SK-N-SH (cell line): ENCODE measurements around the gene RNF126. TPM values are rescaled to one million over a fixed set of nuclear protein-coding genes. Genes with fewer than 3 reads are reported as not detected.

ENCODE experiments used
- CTCF ChIA-PET: fragments of 300-600, 350-600 bp; formaldehyde crosslinking; extraction: SDS; loops from one replicate; lab custom pipeline; 2021; lab: Yijun Ruan, JAX
- POLR2A ChIA-PET: fragments of 350-600 bp; sonication (Branson Sonifier 250); formaldehyde crosslinking; extraction: SDS; loops from one replicate; lab custom pipeline; 2020; ENCODE audit warnings: antibody characterized with exemption, inconsistent platforms; lab: Yijun Ruan, JAX
- DNase-seq: peaks from one replicate; pipeline ENCODE4 v3.0.0; 2012
- H2AFZ ChIP-seq: fragments of 200-600 bp; sonication (generic); 2 replicates; pipeline ENCODE4 v1.8.1; 2016; ENCODE audit warnings: antibody characterized with exemption, mild to moderate bottlenecking, low read depth
- H3F3A ChIP-seq: fragments of 200-600 bp; sonication (generic); replicated peaks from 2 replicates; pipeline ENCODE3; 2016; ENCODE audit warnings: antibody characterized with exemption, mild to moderate bottlenecking; ENCODE audit not compliant: insufficient read depth
- H3K27ac ChIP-seq, 2 experiments: fragments of 200-500 bp in 1 of 2; fragments of 200-600 bp in 1 of 2; sonication (Bioruptor generic) in 1 of 2; sonication (generic), shearing (Covaris generic) in 1 of 2; 2 replicates each; pipeline versions ENCODE4 v1.5.1 to v1.6.1; 2014 to 2016; ENCODE audit warnings: low read depth in 2 of 2, inconsistent platforms in 1 of 2, low read length in 1 of 2, mild to moderate bottlenecking in 1 of 2, mixed read lengths in 1 of 2
- H3K27me3 ChIP-seq: fragments of 200-600 bp; sonication (generic), shearing (Covaris generic); 2 replicates; pipeline ENCODE4 v1.6.1; 2016; ENCODE audit warnings: mixed run types; ENCODE audit not compliant: insufficient read depth
- H3K36me3 ChIP-seq, 2 experiments: fragments of 200-500 bp in 1 of 2; fragments of 200-600 bp in 1 of 2; sonication (Bioruptor generic) in 1 of 2; sonication (generic) in 1 of 2; replicated peaks in 1 of 2; 2 replicates each; pipeline versions ENCODE3 to v1.5.1; 2014 to 2016; ENCODE audit warnings: low read length in 1 of 2, mild to moderate bottlenecking in 1 of 2; ENCODE audit not compliant: insufficient read depth in 2 of 2, control insufficient read depth in 1 of 2
- H3K4me1 ChIP-seq, 2 experiments: fragments of 200-500 bp in 1 of 2; fragments of 200-600 bp in 1 of 2; sonication (Bioruptor generic) in 1 of 2; sonication (generic), shearing (Covaris generic) in 1 of 2; 2 replicates each; pipeline versions ENCODE4 v1.5.1 to v1.6.1; 2014 to 2016; ENCODE audit warnings: low read depth in 1 of 2, low read length in 1 of 2, mixed run types in 1 of 2; ENCODE audit not compliant: insufficient read depth in 2 of 2, control insufficient read depth in 1 of 2
- H3K4me2 ChIP-seq: fragments of 200-600 bp; sonication (generic), shearing (Covaris generic); 2 replicates; pipeline ENCODE4 v1.6.1; 2017; ENCODE audit warnings: mixed run types
- H3K4me3 ChIP-seq, 2 experiments: fragments of 200-500 bp in 1 of 2; fragments of 200-600 bp in 1 of 2; sonication (Bioruptor generic) in 1 of 2; sonication (generic), shearing (Covaris generic) in 1 of 2; 2 replicates each; pipeline versions ENCODE4 v1.5.1 to v1.8.1; 2014 to 2016; ENCODE audit warnings: low read depth in 2 of 2, inconsistent platforms in 1 of 2, low read length in 1 of 2, mild to moderate bottlenecking in 1 of 2, mixed read lengths in 1 of 2, moderate library complexity in 1 of 2
- H3K79me2 ChIP-seq: fragments of 200-600 bp; sonication (generic); 2 replicates; pipeline ENCODE4 v1.8.1; 2017; ENCODE audit warnings: mild to moderate bottlenecking; ENCODE audit not compliant: insufficient read depth
- H3K9ac ChIP-seq: fragments of 200-600 bp; sonication (generic); 2 replicates; pipeline ENCODE4 v1.6.1; 2017; ENCODE audit warnings: mixed run types
- H3K9me2 ChIP-seq: fragments of 200-600 bp; sonication (generic); 2 replicates; pipeline ENCODE4 v1.6.1; 2017; ENCODE audit warnings: mixed run types
- H3K9me3 ChIP-seq: fragments of 200-600 bp; sonication (generic); 2 replicates; pipeline ENCODE4 v1.6.1; 2017; ENCODE audit warnings: mixed run types, mild to moderate bottlenecking, moderate library complexity
- H4K20me1 ChIP-seq: fragments of 200-600 bp; sonication (generic); 2 replicates; pipeline ENCODE4 v1.6.1; 2017; ENCODE audit warnings: mild to moderate bottlenecking, mixed run types; ENCODE audit not compliant: insufficient read depth
- FOSL2 ChIP-seq: IDR thresholded peaks from 2 replicates; pipeline ENCODE4 v1.4.0; 2012; ENCODE audit warnings: low read depth, mild to moderate bottlenecking, moderate library complexity, borderline replicate concordance
- FOXJ3 ChIP-seq: sonication (generic); formaldehyde crosslinking; IDR thresholded peaks from 2 replicates; pipeline ENCODE4 v1.5.1; 2020; ENCODE audit warnings: mild to moderate bottlenecking, missing genetic modification reagents
- FOXM1 ChIP-seq: IDR thresholded peaks from 2 replicates; pipeline ENCODE4 v1.4.0; 2012; ENCODE audit warnings: low read depth, mild to moderate bottlenecking
- GABPA ChIP-seq: IDR thresholded peaks from 2 replicates; pipeline ENCODE4 v1.4.0; 2012; ENCODE audit warnings: low read depth, mild to moderate bottlenecking
- GATA2 ChIP-seq: sonication (generic); formaldehyde crosslinking; IDR thresholded peaks from 2 replicates; pipeline ENCODE4 v1.5.0; 2020; ENCODE audit warnings: mild to moderate bottlenecking, missing genetic modification reagents
- NFIC ChIP-seq: IDR thresholded peaks from 2 replicates; pipeline ENCODE4 v1.4.0; 2012; ENCODE audit warnings: borderline replicate concordance
- NRF1 ChIP-seq: IDR thresholded peaks from 2 replicates; pipeline ENCODE4 v1.6.1; 2012; ENCODE audit warnings: low read depth, mild to moderate bottlenecking, low read length
- POLR2AphosphoS5 ChIP-seq: IDR thresholded peaks from 2 replicates; pipeline ENCODE4 v1.6.1; 2012; ENCODE audit warnings: low read depth, low read length
- SMC3 ChIP-seq: IDR thresholded peaks from 2 replicates; pipeline ENCODE4 v1.6.1; 2012; ENCODE audit warnings: low read depth, low read length, improper control_type of control experiment
- WGBS: methylation state at CpG from one replicate; pipeline ENCODE4 v1.1.6; 2017; ENCODE audit warnings: low lambda C conversion rate; 5-methylcytosine and 5-hydroxymethylcytosine counted together
- polyA plus RNA-seq, 3 experiments: library from polyadenylated mRNA; depleted of rRNA; stranded (reverse); fragments of >200 nt; gene quantifications; 2 replicates each; pipeline ENCODE4 v1.2.3, GENCODE V29; 2012
- TF ChIP-seq, protein P1 (sequence below): fragments of 150-350 bp; IDR thresholded peaks from 2 replicates; pipeline ENCODE4 v1.6.1; 2016; ENCODE audit warnings: mild to moderate bottlenecking, low read depth, low read length
- TF ChIP-seq, protein P2 (sequence below): IDR thresholded peaks from 2 replicates; pipeline ENCODE4 v1.6.1; 2012; ENCODE audit warnings: mild to moderate bottlenecking, low read depth, low read length, moderate library complexity
- TF ChIP-seq, protein P3 (sequence below): IDR thresholded peaks from 2 replicates; pipeline ENCODE4 v1.4.0; 2012; ENCODE audit warnings: low read depth
- TF ChIP-seq, protein P4 (sequence below): IDR thresholded peaks from 2 replicates; pipeline ENCODE4; 2012

RNF126 gene
- polyA plus RNA-seq, 1 of the 3 experiments (the other 2 are of a cell fraction), result 12.9 TPM

DNA sequence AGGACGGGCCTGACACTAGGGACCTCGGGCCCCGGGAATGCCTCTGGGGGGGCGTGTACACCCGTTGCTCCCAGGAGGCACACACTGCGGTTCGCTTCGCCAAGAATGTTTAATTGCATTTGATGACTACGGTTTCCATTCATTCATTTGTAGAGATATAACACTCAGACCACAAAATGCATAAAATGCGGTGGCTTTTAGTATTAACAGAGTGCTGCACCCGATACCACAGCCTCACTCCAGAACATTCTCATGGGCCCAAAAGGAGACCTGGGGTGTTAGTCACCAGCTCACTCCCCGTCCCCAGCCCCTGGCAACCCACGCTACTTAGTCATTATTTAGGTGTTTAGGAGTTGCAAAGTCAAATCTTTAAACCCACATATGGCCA, 51.5 kb downstream of the RNF126 start:
- Histone ChIP-seq H4K20me1 (no peaks in the 10 kb centered on the region), H3K27me3 (no peaks in the 10 kb centered on the region), H2AFZ (no peak overlapping the region), H3K9me3 (no peaks in the 10 kb centered on the region), H3K27ac (peak overlapping the region; percentile 78 to 81), H3K9me2 (no peaks in the 10 kb centered on the region), H3K4me3 (no peak overlapping the region), H3K36me3 (peaks cover 0 to 10% of the 10 kb centered on the region in 2 experiments), H3K4me1 (peaks cover 5 to 33% of the 10 kb centered on the region in 2 experiments; a peak in 3 of 4 replicates), H3F3A (peaks cover 22% of the 10 kb centered on the region), H3K9ac (no peak overlapping the region; the same call in 1 of the 2 replicates), H3K4me2 (peak overlapping the region; percentile 40), H3K79me2 (no peaks in the 10 kb centered on the region)
- POLR2A ChIA-PET, result interaction anchor here (0.8 kb wide), 1 partner anchor 11 kb away, joined by 3 read pairs; no protein-coding TSS in a partner anchor
- 45% methylated on average over 10 of the region's 13 CpGs for WGBS
- DNase-seq, result no peak
- peak; percentile 11; the same call in 1 of the 2 replicates for TF ChIP-seq FOSL2
- TF ChIP-seq FOXM1, result no peak
- CTCF ChIA-PET, result interaction anchor here (1.4 to 2.4 kb wide), 2 partner anchors 17 to 27 kb away, joined by 4 to 8 read pairs; no protein-coding TSS in a partner anchor

DNA sequence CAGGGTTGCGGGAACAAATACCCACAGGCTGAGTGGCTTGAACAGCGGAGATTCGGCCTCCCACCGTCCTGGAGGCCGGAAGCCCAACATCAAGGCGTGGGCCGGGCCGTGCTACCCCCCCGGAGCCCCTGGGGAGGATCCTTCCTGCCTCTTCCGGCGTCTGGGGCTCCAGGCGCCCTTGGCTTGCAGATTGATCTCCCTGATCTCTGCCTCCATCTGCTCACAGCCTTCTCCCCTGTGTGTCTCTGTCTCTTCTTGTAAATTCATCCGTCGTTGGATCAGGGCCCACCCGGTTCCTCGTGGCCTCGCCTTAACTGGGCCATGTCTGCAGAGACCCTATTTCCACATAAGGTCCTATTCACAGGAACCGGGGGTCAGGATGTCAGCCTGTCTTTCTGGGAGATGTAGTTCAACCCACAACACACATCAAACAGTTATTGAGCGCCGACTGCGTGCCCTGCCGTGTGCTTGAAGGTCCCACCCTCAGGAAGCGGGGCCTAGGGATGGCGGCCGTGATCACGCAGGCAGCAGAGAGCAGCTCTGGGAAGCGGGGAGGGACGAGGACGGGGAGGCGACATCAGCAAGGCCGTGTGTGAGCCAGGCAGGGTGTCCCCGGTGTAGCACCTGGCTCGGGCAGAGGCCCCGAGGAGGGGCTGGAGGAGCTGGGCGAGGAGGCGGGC, 52.1 kb downstream of the RNF126 start:
- Histone ChIP-seq H3K36me3 (peaks cover 0 to 10% of the 10 kb centered on the region in 2 experiments), H3F3A (peaks cover 26% of the 10 kb centered on the region), H3K4me1 (peaks cover 5 to 33% of the 10 kb centered on the region in 2 experiments; a peak in 3 of 4 replicates), H3K9ac (peak overlapping the region; percentile 51), H3K9me2 (no peaks in the 10 kb centered on the region), H3K9me3 (no peaks in the 10 kb centered on the region), H3K4me3 (no peak overlapping the region), H2AFZ (0 out of 2 replicates have a peak overlapping the region, but pooled peaks have one; percentile 22), H3K79me2 (no peaks in the 10 kb centered on the region), H4K20me1 (no peaks in the 10 kb centered on the region), H3K4me2 (peak overlapping the region; percentile 40), H3K27me3 (no peaks in the 10 kb centered on the region), H3K27ac (peak overlapping the region; percentile 78 to 81)
- 46% methylated on average over 14 of the region's 36 CpGs for WGBS
- TF ChIP-seq GABPA (peak; percentile 56; the same call in 1 of the 2 replicates), NFIC (peak; percentile 15; the same call in 1 of the 2 replicates), NRF1 (no peak), FOSL2 (no peak), GATA2 (peak; percentile 73), SMC3 (no peak; the same call in 1 of the 2 replicates), FOXJ3 (CRISPR knock-in tag) (no peak), POLR2AphosphoS5 (0 out of 2 replicates have a peak, but pooled peaks have one; percentile 33)
- TF ChIP-seq, protein P1, sequence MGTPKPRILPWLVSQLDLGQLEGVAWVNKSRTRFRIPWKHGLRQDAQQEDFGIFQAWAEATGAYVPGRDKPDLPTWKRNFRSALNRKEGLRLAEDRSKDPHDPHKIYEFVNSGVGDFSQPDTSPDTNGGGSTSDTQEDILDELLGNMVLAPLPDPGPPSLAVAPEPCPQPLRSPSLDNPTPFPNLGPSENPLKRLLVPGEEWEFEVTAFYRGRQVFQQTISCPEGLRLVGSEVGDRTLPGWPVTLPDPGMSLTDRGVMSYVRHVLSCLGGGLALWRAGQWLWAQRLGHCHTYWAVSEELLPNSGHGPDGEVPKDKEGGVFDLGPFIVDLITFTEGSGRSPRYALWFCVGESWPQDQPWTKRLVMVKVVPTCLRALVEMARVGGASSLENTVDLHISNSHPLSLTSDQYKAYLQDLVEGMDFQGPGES, result no peak
- TF ChIP-seq, protein P2, sequence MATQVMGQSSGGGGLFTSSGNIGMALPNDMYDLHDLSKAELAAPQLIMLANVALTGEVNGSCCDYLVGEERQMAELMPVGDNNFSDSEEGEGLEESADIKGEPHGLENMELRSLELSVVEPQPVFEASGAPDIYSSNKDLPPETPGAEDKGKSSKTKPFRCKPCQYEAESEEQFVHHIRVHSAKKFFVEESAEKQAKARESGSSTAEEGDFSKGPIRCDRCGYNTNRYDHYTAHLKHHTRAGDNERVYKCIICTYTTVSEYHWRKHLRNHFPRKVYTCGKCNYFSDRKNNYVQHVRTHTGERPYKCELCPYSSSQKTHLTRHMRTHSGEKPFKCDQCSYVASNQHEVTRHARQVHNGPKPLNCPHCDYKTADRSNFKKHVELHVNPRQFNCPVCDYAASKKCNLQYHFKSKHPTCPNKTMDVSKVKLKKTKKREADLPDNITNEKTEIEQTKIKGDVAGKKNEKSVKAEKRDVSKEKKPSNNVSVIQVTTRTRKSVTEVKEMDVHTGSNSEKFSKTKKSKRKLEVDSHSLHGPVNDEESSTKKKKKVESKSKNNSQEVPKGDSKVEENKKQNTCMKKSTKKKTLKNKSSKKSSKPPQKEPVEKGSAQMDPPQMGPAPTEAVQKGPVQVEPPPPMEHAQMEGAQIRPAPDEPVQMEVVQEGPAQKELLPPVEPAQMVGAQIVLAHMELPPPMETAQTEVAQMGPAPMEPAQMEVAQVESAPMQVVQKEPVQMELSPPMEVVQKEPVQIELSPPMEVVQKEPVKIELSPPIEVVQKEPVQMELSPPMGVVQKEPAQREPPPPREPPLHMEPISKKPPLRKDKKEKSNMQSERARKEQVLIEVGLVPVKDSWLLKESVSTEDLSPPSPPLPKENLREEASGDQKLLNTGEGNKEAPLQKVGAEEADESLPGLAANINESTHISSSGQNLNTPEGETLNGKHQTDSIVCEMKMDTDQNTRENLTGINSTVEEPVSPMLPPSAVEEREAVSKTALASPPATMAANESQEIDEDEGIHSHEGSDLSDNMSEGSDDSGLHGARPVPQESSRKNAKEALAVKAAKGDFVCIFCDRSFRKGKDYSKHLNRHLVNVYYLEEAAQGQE, result no peak
- TF ChIP-seq, protein P3, sequence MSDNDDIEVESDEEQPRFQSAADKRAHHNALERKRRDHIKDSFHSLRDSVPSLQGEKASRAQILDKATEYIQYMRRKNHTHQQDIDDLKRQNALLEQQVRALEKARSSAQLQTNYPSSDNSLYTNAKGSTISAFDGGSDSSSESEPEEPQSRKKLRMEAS, result no peak
- TF ChIP-seq, protein P4, sequence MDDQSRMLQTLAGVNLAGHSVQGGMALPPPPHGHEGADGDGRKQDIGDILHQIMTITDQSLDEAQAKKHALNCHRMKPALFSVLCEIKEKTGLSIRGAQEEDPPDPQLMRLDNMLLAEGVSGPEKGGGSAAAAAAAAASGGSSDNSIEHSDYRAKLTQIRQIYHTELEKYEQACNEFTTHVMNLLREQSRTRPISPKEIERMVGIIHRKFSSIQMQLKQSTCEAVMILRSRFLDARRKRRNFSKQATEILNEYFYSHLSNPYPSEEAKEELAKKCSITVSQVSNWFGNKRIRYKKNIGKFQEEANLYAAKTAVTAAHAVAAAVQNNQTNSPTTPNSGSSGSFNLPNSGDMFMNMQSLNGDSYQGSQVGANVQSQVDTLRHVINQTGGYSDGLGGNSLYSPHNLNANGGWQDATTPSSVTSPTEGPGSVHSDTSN, result no peak
- DNase-seq, result peak; percentile 87
- CTCF ChIA-PET, result interaction anchor here (2.4 kb wide), 1 partner anchor 26 kb away, joined by 8 read pairs; no protein-coding TSS in a partner anchor
- POLR2A ChIA-PET, result interaction anchor here (0.8 kb wide), 1 partner anchor 12 kb away, joined by 3 read pairs; no protein-coding TSS in a partner anchor
